GM19035 (cell line): ENCODE data around the gene TPBG.
A peak's percentile ranks its signal among the peaks of the same experiment; 100 is the strongest.

Experiments
- ATAC-seq: cut with Tn5 transposase; IDR thresholded peaks from one replicate; pipeline ENCODE4 v1.9.1; 2021; ENCODE audit not compliant: unreplicated experiment

TPBG gene

GRCh38 chr6:82363428-82364086 lies at the start of gene TPBG:
TPBG (plus strand) TSS chr6:82363817; CDS start chr6:82364962, 1,145 bp downstream.
- peak; percentile 51 for ATAC-seq

- ATAC-seq = no peak
These were observed 41.2 kb upstream of the TPBG start for GRCh38 chr6:82322386-82322785.

- ATAC-seq = no peak
These were observed 33.9 kb upstream of the TPBG start for GRCh38 chr6:82329766-82330165.

- no peak for ATAC-seq
These were observed 33.3 kb upstream of the TPBG start for GRCh38 chr6:82330171-82330804.

GRCh38 chr6:82331031-82331773 lies 32.4 kb upstream of the TPBG start:
- ATAC-seq = peak; percentile 72

GRCh38 chr6:82333781-82334180 lies 29.8 kb upstream of the TPBG start:
- no peak for ATAC-seq

- ATAC-seq = no peak
These were observed 25.8 kb upstream of the TPBG start for GRCh38 chr6:82337688-82338257.

- ATAC-seq = no peak
These were observed 15.5 kb upstream of the TPBG start for GRCh38 chr6:82348130-82348529.

- ATAC-seq = no peak
These were observed 9.8 kb upstream of the TPBG start for GRCh38 chr6:82353848-82354247.

GRCh38 chr6:82360552-82360951 lies 3.1 kb upstream of the TPBG start:
- ATAC-seq = no peak

GRCh38 chr6:82361631-82362030 lies 2.0 kb upstream of the TPBG start:
- no peak for ATAC-seq

GRCh38 chr6:82362144-82362543 lies 1.5 kb upstream of the TPBG start:
- no peak for ATAC-seq

- ATAC-seq = no peak
These were observed 664 bp upstream of the TPBG start for GRCh38 chr6:82362878-82363427.

- peak; percentile 33 for ATAC-seq
These were observed 734 bp downstream of the TPBG start for GRCh38 chr6:82364087-82365015.

- peak; percentile 31 for ATAC-seq
These were observed 1.6 kb downstream of the TPBG start for GRCh38 chr6:82365016-82365795.

- no peak for ATAC-seq
These were observed 4.1 kb downstream of the TPBG start for GRCh38 chr6:82367704-82368103.

GRCh38 chr6:82370788-82371187 lies 7.2 kb downstream of the TPBG start:
- no peak for ATAC-seq

- ATAC-seq = no peak
These were observed 8.4 kb downstream of the TPBG start for GRCh38 chr6:82371799-82372546.

GRCh38 chr6:82372656-82373055 lies 9.0 kb downstream of the TPBG start:
- no peak for ATAC-seq
